B cell (primary cell): Measurements from ENCODE around the gene ATG16L1. TPM values are rescaled to one million over a fixed set of nuclear protein-coding genes. Genes with fewer than 3 reads are reported as not detected.

Source experiments
- ATAC-seq: fragments of 200-7000 bp; cut with Tn5 transposase; one replicate; pipeline ENCODE4 v1.10.0; 2021; ENCODE audit warnings: low read depth, mild to moderate bottlenecking, moderate number of reproducible peaks, moderate library complexity
- CTCF ChIA-PET: fragments of 350-600 bp; sonication (Branson Sonifier 250); formaldehyde crosslinking; loops from one replicate; lab custom pipeline; 2021; ENCODE audit warnings: antibody characterized with exemption, inconsistent platforms; lab: Charles Lee
- POLR2A ChIA-PET: fragments of 350-600 bp; sonication (Branson Sonifier 250); formaldehyde crosslinking; loops from one replicate; lab custom pipeline; 2021; ENCODE audit warnings: antibody characterized with exemption; lab: Charles Lee
- DNase-seq: peaks from one replicate; pipeline ENCODE4 v3.0.0; 2013
- H2AFZ ChIP-seq: 2 replicates; pipeline ENCODE4 v1.6.1; 2012; ENCODE audit warnings: mild to moderate bottlenecking, low read depth, low read length; ENCODE audit not compliant: insufficient read depth, poor library complexity, severe bottlenecking
- H3K27ac ChIP-seq, 2 donors: 1 replicate in 1 of 2; 2 replicates in 1 of 2; pipeline ENCODE4 v1.5.1; 2012 to 2013; ENCODE audit warnings: low read length in 2 of 2, mild to moderate bottlenecking in 2 of 2, moderate library complexity in 1 of 2
- H3K27me3 ChIP-seq, 4 experiments: fragments of 200-600 bp in 1 of 4; sonication (generic) in 1 of 4; replicated peaks in 1 of 4; 1 replicate in 2 of 4; 2 replicates in 2 of 4; pipeline versions ENCODE4 v1.6.1 to v1.7.0; 2013 to 2016; ENCODE audit warnings: low read length in 3 of 4, mild to moderate bottlenecking in 2 of 4, mixed read lengths in 1 of 4, moderate library complexity in 1 of 4; ENCODE audit not compliant: insufficient read depth in 4 of 4, control insufficient read depth in 3 of 4; ENCODE audit errors: control extremely low read depth in 1 of 4
- H3K36me3 ChIP-seq, 2 experiments: replicated peaks in 1 of 2; 1 replicate in 1 of 2; 2 replicates in 1 of 2; pipeline versions ENCODE4 v1.6.1 to v1.7.1; 2013; ENCODE audit warnings: low read length in 1 of 2; ENCODE audit not compliant: insufficient read depth in 2 of 2, control insufficient read depth in 1 of 2; ENCODE audit errors: control extremely low read depth in 1 of 2, extremely low read depth in 1 of 2
- H3K4me1 ChIP-seq, 2 donors: fragments of 200-600 bp in 1 of 2; sonication (generic) in 1 of 2; 1 replicate in 1 of 2; 2 replicates in 1 of 2; pipeline versions ENCODE4 v1.5.1 to v1.6.1; 2013 to 2017; ENCODE audit warnings: low read length in 2 of 2; ENCODE audit not compliant: control insufficient read depth in 2 of 2, insufficient read depth in 2 of 2
- H3K4me2 ChIP-seq: replicated peaks from 2 replicates; pipeline ENCODE3; 2012; ENCODE audit warnings: mild to moderate bottlenecking, low read depth, low read length; ENCODE audit not compliant: poor library complexity, severe bottlenecking
- H3K4me3 ChIP-seq, 5 experiments: fragments of 200-600 bp in 1 of 5; sonication (generic) in 1 of 5; 1 replicate in 3 of 5; 2 replicates in 2 of 5; pipeline versions ENCODE4 v1.5.1 to v1.7.0; 2011 to 2016; ENCODE audit warnings: low read length in 4 of 5, mild to moderate bottlenecking in 4 of 5, low read depth in 2 of 5, control low read depth in 1 of 5, moderate library complexity in 1 of 5; ENCODE audit not compliant: insufficient read depth in 1 of 5; ENCODE audit errors: control extremely low read depth in 1 of 5, extremely low read depth in 1 of 5
- H3K79me2 ChIP-seq: fragments of 200-600 bp; sonication (generic); one replicate; pipeline ENCODE4 v1.6.0; 2016; ENCODE audit warnings: low read length; ENCODE audit not compliant: control insufficient read depth, insufficient read depth
- H3K9ac ChIP-seq: fragments of 200-600 bp; sonication (generic); 2 replicates; pipeline ENCODE4 v1.6.1; 2017; ENCODE audit warnings: mild to moderate bottlenecking, low read length, moderate library complexity
- H3K9me3 ChIP-seq, 3 donors: one replicate each; pipeline versions ENCODE4 v1.6.1 to v1.7.1; 2013; ENCODE audit warnings: low read length in 2 of 3; ENCODE audit not compliant: control insufficient read depth in 2 of 3, insufficient read depth in 1 of 3; ENCODE audit errors: control extremely low read depth in 1 of 3
- H4K20me1 ChIP-seq: 2 replicates; pipeline ENCODE4 v1.6.0; 2012; ENCODE audit warnings: mild to moderate bottlenecking, low read length; ENCODE audit not compliant: insufficient read depth, control insufficient read depth, poor library complexity, severe bottlenecking
- H3K27ac Mint-ChIP-seq: one replicate; pipeline ENCODE4 v1.8.0; 2021; ENCODE audit warnings: mixed read lengths
- H3K27me3 Mint-ChIP-seq: one replicate; pipeline ENCODE4 v1.8.0; 2021; ENCODE audit warnings: mixed read lengths
- H3K4me1 Mint-ChIP-seq: one replicate; pipeline ENCODE4 v1.8.0; 2021; ENCODE audit warnings: mixed read lengths
- H3K4me3 Mint-ChIP-seq: one replicate; pipeline ENCODE4 v1.8.0; 2021; ENCODE audit warnings: mixed read lengths
- H3K9me3 Mint-ChIP-seq: one replicate; pipeline ENCODE4 v1.8.0; 2022; ENCODE audit warnings: mixed read lengths; ENCODE audit not compliant: insufficient read depth
- CTCF ChIP-seq: fragments of 200-600 bp; IDR thresholded peaks from one replicate; pipeline ENCODE4 v1.8.0; 2022; ENCODE audit warnings: antibody characterized with exemption, mild to moderate bottlenecking
- EZH2 ChIP-seq: IDR thresholded peaks from 2 replicates; pipeline ENCODE4 v1.6.1; 2012; ENCODE audit warnings: borderline replicate concordance, low read depth, mild to moderate bottlenecking, moderate library complexity, low read length; ENCODE audit not compliant: insufficient read depth, poor library complexity, severe bottlenecking
- WGBS: methylation state at CpG from one replicate; pipeline ENCODE4 v1.1.5; 2013; ENCODE audit warnings: missing lambda C conversion rate; ENCODE audit not compliant: insufficient coverage; 5-methylcytosine and 5-hydroxymethylcytosine counted together
- intact Hi-C: fragments of 100-400 bp; cut with micrococcal nuclease; formaldehyde crosslinking; loops from one replicate; pipeline ENCODE4 v1.10.0; 2022
- polyA plus RNA-seq: library from polyadenylated mRNA; depleted of rRNA; stranded (reverse); fragments of >200 nt; gene quantifications from 2 replicates; pipeline ENCODE4 v1.2.3, GENCODE V29; 2012
- total RNA-seq, 2 donors: library from RNA; stranded (reverse); fragments of 120-200 nt in 1 of 2; gene quantifications; 1 replicate in 1 of 2; 2 replicates in 1 of 2; pipeline versions ENCODE4 v1.2.3 to v1.2.4, GENCODE V29; 2013 to 2022

Gene ATG16L1
- total and polyA plus RNA-seq, 2 donors (not counting 1 experiment from before 2014, with no cell fraction given) = 25.7 to 69.9 TPM

- Histone ChIP-seq H4K20me1 (peaks cover 57% of the 10 kb centered on the region), H3K27me3 (no peaks in the 10 kb centered on the region), H3K4me2 (no peak overlapping the region), H3K36me3 (peaks cover 9 to 86% of the 10 kb centered on the region in 2 experiments), H3K27ac (no peak overlapping the region), H3K79me2 (peaks cover 13% of the 10 kb centered on the region), H3K9ac (no peak overlapping the region), H3K4me1 (peaks cover 18 to 24% of the 10 kb centered on the region in 2 donors), H3K4me3 (no peak overlapping the region), H2AFZ (no peak overlapping the region), H3K9me3 (peaks cover 0 to 7% (median 0%) of the 10 kb centered on the region in 3 donors)
- peak overlapping the region; percentile 50 for H3K27ac Mint-ChIP-seq
- no peak for ATAC-seq
- H3K27me3 Mint-ChIP-seq = no peaks in the 10 kb centered on the region
- intact Hi-C loops = loop anchor here (5.0 kb wide), 1 partner anchor 48 kb away; the partner anchor contains the start of gene ATG16L1
- no peak for TF ChIP-seq EZH2
- TF ChIP-seq CTCF = no peak
- POLR2A ChIA-PET = no interaction called here
- H3K4me3 Mint-ChIP-seq = no peak overlapping the region
- peaks cover 43% of the 10 kb centered on the region for H3K4me1 Mint-ChIP-seq
- H3K9me3 Mint-ChIP-seq = peaks cover 3% of the 10 kb centered on the region
- 95% methylated on average over 49 of the region's 50 CpGs for WGBS
- CTCF ChIA-PET = no interaction called here
- DNase-seq = no peak
These were observed 47.1 kb upstream of the ATG16L1 start for GRCh38 chr2:233204286-233204936.

GRCh38 chr2:233208382-233209116 is 42.9 kb upstream of the ATG16L1 start:
- DNase-seq = no peak
- H3K4me3 ChIP-seq = no peak overlapping the region
- no peaks in the 10 kb centered on the region for H3K9me3 ChIP-seq
- ChIA-PET POLR2A (no interaction called here), CTCF (interaction anchor here (1.4 kb wide), 1 partner anchor 21 kb away, joined by 3 read pairs; no protein-coding TSS in a partner anchor)
- H3K9me3 Mint-ChIP-seq = no peaks in the 10 kb centered on the region
- WGBS = 91% methylated on average over 10 of the region's 10 CpGs
- intact Hi-C loops = no loop called here
- no peaks in the 10 kb centered on the region for H3K27me3 Mint-ChIP-seq
- no peak overlapping the region for H3K27ac Mint-ChIP-seq
- no peak overlapping the region for H3K4me3 Mint-ChIP-seq
- peak; percentile 19 for ATAC-seq
- H3K4me1 Mint-ChIP-seq = peaks cover 20% of the 10 kb centered on the region
- no peaks in the 10 kb centered on the region for H3K27me3 ChIP-seq
- H3K4me2 ChIP-seq = no peak overlapping the region
- no peak overlapping the region for H2AFZ ChIP-seq
- H3K27ac ChIP-seq = no peak overlapping the region
- TF ChIP-seq EZH2 (no peak), CTCF (no peak)
- peaks cover 7 to 61% of the 10 kb centered on the region in 2 experiments for H3K36me3 ChIP-seq
- H3K4me1 ChIP-seq = peaks cover 0 to under 1% of the 10 kb centered on the region in 2 donors
- H3K79me2 ChIP-seq = peaks cover 4% of the 10 kb centered on the region
- no peak overlapping the region for H3K9ac ChIP-seq
- peaks cover 24% of the 10 kb centered on the region for H4K20me1 ChIP-seq
